ENCODE results near the gene SEC62. TPM values are rescaled to one million over a fixed set of nuclear protein-coding genes. Genes with fewer than 3 reads are reported as not detected.

Gene SEC62, protein sequence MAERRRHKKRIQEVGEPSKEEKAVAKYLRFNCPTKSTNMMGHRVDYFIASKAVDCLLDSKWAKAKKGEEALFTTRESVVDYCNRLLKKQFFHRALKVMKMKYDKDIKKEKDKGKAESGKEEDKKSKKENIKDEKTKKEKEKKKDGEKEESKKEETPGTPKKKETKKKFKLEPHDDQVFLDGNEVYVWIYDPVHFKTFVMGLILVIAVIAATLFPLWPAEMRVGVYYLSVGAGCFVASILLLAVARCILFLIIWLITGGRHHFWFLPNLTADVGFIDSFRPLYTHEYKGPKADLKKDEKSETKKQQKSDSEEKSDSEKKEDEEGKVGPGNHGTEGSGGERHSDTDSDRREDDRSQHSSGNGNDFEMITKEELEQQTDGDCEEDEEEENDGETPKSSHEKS
- 100 to 1,000 TPM; 151 to 155 TPM for total RNA-seq
- long read RNA-seq, donor 1, full-length matches to known transcripts: 25 of 78 reads
- long read RNA-seq, donor 1, partial matches to known transcripts: 40 of 78 reads
- long read RNA-seq, donor 1, other reads (novel, unspliced or antisense): 13 of 78 reads
- long read RNA-seq, donor 2, full-length matches to known transcripts: 3 of 30 reads
- long read RNA-seq, donor 2, partial matches to known transcripts: 17 of 30 reads
- long read RNA-seq, donor 2, other reads (novel, unspliced or antisense): 10 of 30 reads

- DNase-seq (ENCODE audit: low spot score): peak; percentile 99
- intact Hi-C loops (cut with DNase I): no loop called here
Observed at GRCh38 chr3:169966428-169966950, at the start of gene SEC62. TSS of gene SEC62 (plus strand) at chr3:169966807. CDS start at chr3:169966823, 16 bp downstream.

DNA sequence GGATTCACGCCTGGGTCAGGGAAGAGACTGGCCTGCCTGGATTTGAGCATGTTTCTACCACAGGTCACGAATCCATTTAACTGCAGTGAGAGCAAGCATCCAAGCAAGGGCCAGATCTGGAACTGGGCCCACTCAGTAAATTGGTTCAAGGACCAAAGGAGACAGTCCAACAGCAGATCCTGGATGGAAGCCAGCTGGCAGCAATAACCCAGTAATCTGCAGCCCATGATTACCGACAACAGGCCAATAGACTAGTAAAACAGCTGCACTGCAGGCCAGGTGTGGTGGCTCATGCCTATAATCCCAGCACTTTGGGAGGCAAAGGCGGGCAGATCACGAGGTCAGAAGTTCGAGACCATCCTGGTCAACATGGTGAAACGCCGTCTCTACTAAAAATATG is 43.4 kb upstream of the SEC62 start:
- intact Hi-C loops (cut with DNase I): no loop called here
- DNase-seq (ENCODE audit: low spot score): no peak

- intact Hi-C loops (cut with DNase I): no loop called here
- no peak for DNase-seq (ENCODE audit: low spot score)
Observed at GRCh38 chr3:169923831-169924230, 42.8 kb upstream of the SEC62 start.

- intact Hi-C loops (cut with DNase I): loop anchor here in 1 of 2 donors (2.0 kb wide), 1 partner anchor 51 kb away; no protein-coding TSS in a partner anchor
- no peak for DNase-seq (ENCODE audit: low spot score)
Observed at GRCh38 chr3:169929830-169930519, 36.6 kb upstream of the SEC62 start.

DNA sequence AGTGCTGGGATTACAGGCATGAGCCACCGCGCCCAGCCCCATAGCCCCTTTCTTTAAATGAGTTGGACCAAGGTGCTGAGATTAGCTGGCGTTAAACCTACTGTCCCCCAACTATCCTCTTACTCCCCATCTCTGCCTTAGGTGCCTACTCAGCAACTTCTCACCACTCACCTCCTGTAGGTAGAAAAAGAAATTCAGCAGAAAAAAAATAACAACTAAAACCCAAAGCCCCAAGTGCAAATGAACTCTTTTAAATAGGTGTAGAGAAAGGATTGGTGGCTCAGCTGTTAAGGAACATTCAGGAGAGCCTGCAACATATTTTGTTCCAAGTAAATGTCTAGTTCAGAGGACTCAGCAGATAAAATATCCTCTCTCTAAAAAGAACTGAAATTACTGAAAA is 35.8 kb upstream of the SEC62 start:
- DNase-seq (ENCODE audit: low spot score): no peak
- intact Hi-C loops (cut with DNase I): loop anchor here in 1 of 2 donors (2.0 kb wide), 1 partner anchor 52 kb away; no protein-coding TSS in a partner anchor

DNA sequence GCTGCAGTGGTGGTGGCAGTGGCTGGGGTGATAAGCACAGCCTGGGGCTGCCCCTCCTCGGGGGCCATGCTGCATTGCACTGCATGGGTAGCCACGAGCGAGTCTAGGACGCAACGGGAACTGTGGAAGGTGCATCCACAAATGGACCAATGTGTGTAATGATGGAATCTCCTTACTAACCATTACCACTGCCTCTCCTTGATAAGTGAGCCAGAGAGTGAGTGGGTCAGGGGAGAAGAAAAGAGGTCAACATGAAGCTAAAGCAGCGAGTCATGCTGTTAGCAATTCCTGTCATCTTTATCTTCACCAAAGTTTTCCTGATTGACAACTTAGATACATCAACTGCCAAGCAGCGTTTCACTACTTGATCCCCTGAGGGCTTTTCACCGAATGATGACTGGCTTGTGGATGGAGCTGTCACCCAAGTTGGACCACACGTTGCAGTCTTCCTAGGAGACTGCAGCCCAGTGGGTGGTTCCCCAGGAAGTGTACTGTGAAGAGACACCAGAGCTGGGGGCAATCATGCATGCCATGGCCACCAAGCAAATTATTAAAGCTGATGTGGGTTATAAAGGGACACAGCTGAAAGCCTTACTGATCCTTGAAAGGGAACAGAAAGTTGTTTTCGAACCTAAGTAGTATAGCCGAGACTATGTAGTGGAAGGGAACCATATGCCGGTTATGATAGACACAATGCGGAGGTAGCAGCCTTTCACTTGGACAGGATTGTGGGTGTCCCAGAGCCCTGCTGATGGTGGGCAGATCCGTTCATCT is 34.7 kb upstream of the SEC62 start:
- DNase-seq (ENCODE audit: low spot score): no peak
- intact Hi-C loops (cut with DNase I): loop anchor here in 1 of 2 donors (2.0 kb wide), 1 partner anchor 53 kb away; no protein-coding TSS in a partner anchor

GRCh38 chr3:169939320-169939719 is 27.3 kb upstream of the SEC62 start:
- DNase-seq (ENCODE audit: low spot score): no peak
- intact Hi-C loops (cut with DNase I): no loop called here

GRCh38 chr3:169939751-169940150 is 26.9 kb upstream of the SEC62 start:
- intact Hi-C loops (cut with DNase I): no loop called here
- no peak for DNase-seq (ENCODE audit: low spot score)

DNA sequence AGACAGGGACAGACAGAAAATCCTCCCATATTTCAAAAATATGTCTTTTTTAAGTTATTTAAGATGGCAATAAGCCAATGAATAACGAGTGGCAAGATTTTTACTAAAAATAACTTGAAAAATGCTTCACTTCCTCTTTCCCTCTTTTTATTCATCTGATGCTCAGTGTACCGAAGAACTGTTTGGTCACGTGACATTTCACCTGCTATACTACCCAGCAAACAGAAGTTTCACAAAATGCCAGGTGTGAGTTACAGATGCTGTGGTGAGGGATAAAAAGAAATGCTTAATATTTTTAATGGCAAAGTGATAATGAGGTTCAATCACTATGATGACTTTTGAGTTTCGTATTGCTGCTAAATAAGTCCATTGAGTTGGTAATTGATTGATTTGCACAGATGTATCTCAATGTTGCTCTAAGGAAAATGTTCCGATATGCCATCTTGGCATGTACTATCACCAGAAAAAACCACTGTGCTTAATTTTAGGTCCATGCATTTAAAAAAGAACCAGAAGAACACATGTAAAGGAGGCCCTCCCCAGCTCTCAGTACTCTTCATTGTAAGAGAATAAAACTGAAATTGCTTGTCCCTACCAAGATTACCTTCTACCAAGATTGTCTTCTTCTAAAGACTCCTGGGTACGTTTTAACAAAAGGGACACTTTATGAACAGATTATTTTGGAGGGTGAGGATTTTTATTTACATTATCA is 26.0 kb upstream of the SEC62 start:
- intact Hi-C loops (cut with DNase I): no loop called here
- DNase-seq (ENCODE audit: low spot score): no peak

- no peak for DNase-seq (ENCODE audit: low spot score)
- intact Hi-C loops (cut with DNase I): no loop called here
Observed at GRCh38 chr3:169945313-169945712, 21.3 kb upstream of the SEC62 start.

GRCh38 chr3:169946336-169946735 is 20.3 kb upstream of the SEC62 start:
- intact Hi-C loops (cut with DNase I): no loop called here
- no peak for DNase-seq (ENCODE audit: low spot score)

DNA sequence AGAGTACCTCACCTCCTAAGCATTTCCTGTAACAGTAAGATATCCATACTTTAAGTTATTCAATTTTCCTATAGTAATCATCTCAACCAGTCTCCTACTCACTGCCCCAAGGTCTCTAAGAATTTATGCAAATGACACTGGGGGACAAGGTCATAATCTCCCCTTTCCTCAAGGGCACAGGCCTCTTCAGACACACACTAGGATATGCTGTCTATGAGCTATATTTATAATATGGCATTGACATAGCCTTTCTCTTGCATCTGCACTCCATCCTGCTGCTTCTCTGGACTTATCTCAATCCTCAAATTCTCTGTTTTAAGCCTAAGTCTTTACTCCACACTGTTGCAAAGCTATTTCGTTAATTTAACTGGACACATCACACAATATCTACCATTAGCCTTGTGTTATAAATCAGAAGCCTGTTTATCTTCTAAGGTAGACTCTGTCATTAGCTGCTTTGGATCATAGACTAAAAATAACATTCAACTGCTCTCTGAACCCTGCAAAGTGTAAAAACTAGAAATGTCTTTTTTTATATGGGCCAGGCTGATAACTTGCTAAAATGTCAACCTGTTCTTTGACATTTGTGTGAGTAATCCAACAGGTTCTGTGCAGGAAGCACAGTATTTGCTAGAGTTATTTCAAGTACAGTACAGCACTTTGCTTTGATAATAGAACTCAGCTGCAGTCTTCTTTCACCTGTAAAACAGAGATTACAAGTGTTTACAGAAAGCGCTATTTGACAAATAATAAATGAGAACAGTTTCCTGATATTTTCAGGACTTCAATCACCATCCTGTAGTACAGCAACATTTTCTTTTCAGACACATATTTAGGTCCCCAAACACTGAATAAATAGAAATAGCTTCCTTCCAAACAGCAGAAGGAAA is 17.8 kb upstream of the SEC62 start:
- DNase-seq (ENCODE audit: low spot score): no peak
- intact Hi-C loops (cut with DNase I): no loop called here

- DNase-seq (ENCODE audit: low spot score): no peak
- intact Hi-C loops (cut with DNase I): no loop called here
Observed at GRCh38 chr3:169952045-169952444, 14.6 kb upstream of the SEC62 start.

GRCh38 chr3:169953462-169954141 is 13.0 kb upstream of the SEC62 start:
- intact Hi-C loops (cut with DNase I): no loop called here
- DNase-seq (ENCODE audit: low spot score): no peak

DNA sequence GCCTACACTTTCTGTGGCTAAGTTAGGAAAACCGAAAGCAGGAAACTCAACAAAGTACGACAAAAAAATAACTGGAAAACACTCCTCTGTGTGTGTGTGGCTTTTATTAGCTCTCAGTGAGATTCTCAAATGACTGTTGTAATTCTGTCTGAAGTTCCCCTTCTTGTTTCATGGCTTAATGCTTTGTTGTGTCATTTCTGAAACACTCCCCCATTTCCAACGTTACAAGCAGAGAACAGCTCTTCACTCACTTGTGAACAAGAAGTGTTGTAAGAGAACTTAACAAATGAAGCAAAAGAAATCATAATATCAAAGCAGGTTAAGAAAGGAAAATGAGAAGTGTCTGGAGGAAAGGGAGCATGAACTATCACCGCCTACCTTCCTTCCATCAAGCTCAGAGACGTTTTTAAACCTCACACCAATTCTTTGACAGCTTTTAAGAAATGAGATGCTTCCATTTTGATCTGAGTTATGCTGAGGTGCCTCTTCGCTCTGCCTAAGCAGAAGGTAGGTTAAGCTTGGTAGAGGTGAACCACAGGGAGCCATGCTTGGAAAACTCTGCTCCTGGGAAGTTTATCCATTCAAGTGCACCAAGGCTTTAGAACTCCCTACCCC is 12.4 kb upstream of the SEC62 start:
- intact Hi-C loops (cut with DNase I): no loop called here
- no peak for DNase-seq (ENCODE audit: low spot score)

- no peak for DNase-seq (ENCODE audit: low spot score)
- intact Hi-C loops (cut with DNase I): no loop called here
Observed at GRCh38 chr3:169955406-169955805, 11.2 kb upstream of the SEC62 start.

- no peak for DNase-seq (ENCODE audit: low spot score)
- intact Hi-C loops (cut with DNase I): no loop called here
Observed at GRCh38 chr3:169964176-169964575, 2.4 kb upstream of the SEC62 start.
